ENCODE measurements around the gene CKAP4.

- no peak for TF ChIP-seq CTCF (IDR thresholded peaks at IDR 0.05)
- no peak for TF ChIP-seq POLR2A (IDR thresholded peaks at IDR 0.05; ENCODE audit: low read depth)
- no peak for TF ChIP-seq POLR2AphosphoS5 (IDR thresholded peaks at IDR 0.05)
Observed at GRCh38 chr12:106227641-106228319, 20.0 kb downstream of the CKAP4 start.

Measured in esophagus muscularis mucosa (tissue), 3 donors.